Ovary (tissue), 3 donors: Measurements from ENCODE around the gene DDN.

Experiments
- EP300 ChIP-seq: sonication (generic); formaldehyde crosslinking; IDR thresholded peaks from one replicate; pipeline ENCODE4 v1.6.1; 2017; ENCODE audit warnings: antibody characterized with exemption
- TF ChIP-seq, protein P1 (sequence below), 3 donors: fragments of 450-650 bp in 2 of 3; fragments of 200-600 bp in 1 of 3; IDR thresholded peaks; one replicate each; pipeline versions ENCODE4 v1.5.1 to v1.8.0; 2016 to 2022; ENCODE audit warnings: antibody characterized with exemption in 3 of 3, mild to moderate bottlenecking in 1 of 3
- donor health status: DM: no; HTN: no; CAD: no.

GRCh38 chr12:49038291-49038955 is 39.2 kb upstream of the DDN start:
- no peak for TF ChIP-seq EP300
- TF ChIP-seq, protein P1, sequence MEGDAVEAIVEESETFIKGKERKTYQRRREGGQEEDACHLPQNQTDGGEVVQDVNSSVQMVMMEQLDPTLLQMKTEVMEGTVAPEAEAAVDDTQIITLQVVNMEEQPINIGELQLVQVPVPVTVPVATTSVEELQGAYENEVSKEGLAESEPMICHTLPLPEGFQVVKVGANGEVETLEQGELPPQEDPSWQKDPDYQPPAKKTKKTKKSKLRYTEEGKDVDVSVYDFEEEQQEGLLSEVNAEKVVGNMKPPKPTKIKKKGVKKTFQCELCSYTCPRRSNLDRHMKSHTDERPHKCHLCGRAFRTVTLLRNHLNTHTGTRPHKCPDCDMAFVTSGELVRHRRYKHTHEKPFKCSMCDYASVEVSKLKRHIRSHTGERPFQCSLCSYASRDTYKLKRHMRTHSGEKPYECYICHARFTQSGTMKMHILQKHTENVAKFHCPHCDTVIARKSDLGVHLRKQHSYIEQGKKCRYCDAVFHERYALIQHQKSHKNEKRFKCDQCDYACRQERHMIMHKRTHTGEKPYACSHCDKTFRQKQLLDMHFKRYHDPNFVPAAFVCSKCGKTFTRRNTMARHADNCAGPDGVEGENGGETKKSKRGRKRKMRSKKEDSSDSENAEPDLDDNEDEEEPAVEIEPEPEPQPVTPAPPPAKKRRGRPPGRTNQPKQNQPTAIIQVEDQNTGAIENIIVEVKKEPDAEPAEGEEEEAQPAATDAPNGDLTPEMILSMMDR (IDR thresholded peaks at IDR 0.05) = no peak
